ENCODE results near the gene PRRX1.
A peak's percentile ranks its signal among the peaks of the same experiment; 100 is the strongest.

PRRX1 gene

GRCh38 chr1:170660281-170660713 lies 3.6 kb upstream of the PRRX1 start:
- no peak for DNase-seq (ENCODE audit: low read depth)
- no peak for TF ChIP-seq CTCF (conservative IDR thresholded peaks at IDR 0.05; ENCODE audit: low read length)
- no peak overlapping the region for H3K4me3 ChIP-seq (ENCODE audit: low read length)

GRCh38 chr1:170660871-170661645 lies 2.9 kb upstream of the PRRX1 start:
- peak; percentile 45 for DNase-seq (ENCODE audit: low read depth)
- peak overlapping the region; percentile 93 for H3K4me3 ChIP-seq (ENCODE audit: low read length)
- TF ChIP-seq CTCF (conservative IDR thresholded peaks at IDR 0.05; ENCODE audit: low read length) = no peak

GRCh38 chr1:170661646-170662411 lies 2.1 kb upstream of the PRRX1 start:
- TF ChIP-seq CTCF (conservative IDR thresholded peaks at IDR 0.05; ENCODE audit: low read length) = peak; percentile 42
- DNase-seq (ENCODE audit: low read depth) = peak; percentile 77
- H3K4me3 ChIP-seq (ENCODE audit: low read length) = peak overlapping the region; percentile 93

- peak overlapping the region; percentile 93 for H3K4me3 ChIP-seq (ENCODE audit: low read length)
- TF ChIP-seq CTCF (conservative IDR thresholded peaks at IDR 0.05; ENCODE audit: low read length) = no peak
- DNase-seq (ENCODE audit: low read depth) = peak; percentile 59
Measured at GRCh38 chr1:170662561-170663403, 1.1 kb upstream of the PRRX1 start.

GRCh38 chr1:170663404-170664092 lies 383 bp upstream of the PRRX1 start:
- no peak; the same call in 1 of the 2 replicates for TF ChIP-seq CTCF (conservative IDR thresholded peaks at IDR 0.05; ENCODE audit: low read length)
- DNase-seq (ENCODE audit: low read depth) = peak; percentile 50

GRCh38 chr1:170664828-170665612 lies 1.1 kb downstream of the PRRX1 start:
- DNase-seq (ENCODE audit: low read depth) = peak; percentile 69
- peak overlapping the region; percentile 93 for H3K4me3 ChIP-seq (ENCODE audit: low read length)
- TF ChIP-seq CTCF (conservative IDR thresholded peaks at IDR 0.05; ENCODE audit: low read length) = peak; percentile 41

More at GRCh38 chr1:170663404-170664092, 383 bp upstream of the PRRX1 start:
- peak overlapping the region; percentile 93 for H3K4me3 ChIP-seq (ENCODE audit: low read length)
